HEK293T (cell line): ENCODE data around the gene ARR3.

Experiments
- BHLHE40 ChIP-seq: fragments of 450-650 bp; IDR thresholded peaks from 2 replicates; pipeline ENCODE4 v1.6.1; 2016; ENCODE audit warnings: mild to moderate bottlenecking, moderate library complexity, borderline replicate concordance
- CTBP1 ChIP-seq: fragments of 450-650 bp; IDR thresholded peaks from 2 replicates; pipeline ENCODE4 v1.6.1; 2016; ENCODE audit warnings: borderline replicate concordance
- FOXA1 ChIP-seq: fragments of 450-650 bp; IDR thresholded peaks from 2 replicates; pipeline ENCODE4 v1.6.1; 2016; ENCODE audit warnings: mild to moderate bottlenecking
- FOXM1 ChIP-seq: fragments of 450-650 bp; IDR thresholded peaks from 2 replicates; pipeline ENCODE4 v1.6.1; 2017; ENCODE audit warnings: mild to moderate bottlenecking, borderline replicate concordance
- NFRKB ChIP-seq: fragments of 450-650 bp; IDR thresholded peaks from 2 replicates; pipeline ENCODE4 v1.6.1; 2016; ENCODE audit warnings: mild to moderate bottlenecking, moderate library complexity
- SP1 ChIP-seq: fragments of 450-650 bp; IDR thresholded peaks from 2 replicates; pipeline ENCODE4 v1.6.1; 2017
- SUZ12 ChIP-seq: fragments of 450-650 bp; IDR thresholded peaks from 2 replicates; pipeline ENCODE4 v1.6.1; 2016; ENCODE audit warnings: mild to moderate bottlenecking
- TARDBP ChIP-seq: fragments of 450-650 bp; IDR thresholded peaks from 2 replicates; pipeline ENCODE4 v1.6.1; 2016
- ZNF384 ChIP-seq: fragments of 450-650 bp; IDR thresholded peaks from 2 replicates; pipeline ENCODE4 v1.6.1; 2016

- TF ChIP-seq SP1, result no peak
- TF ChIP-seq BHLHE40, result no peak
- TF ChIP-seq FOXM1, result no peak
- no peak for TF ChIP-seq NFRKB
- TF ChIP-seq FOXA1, result no peak
- no peak for TF ChIP-seq ZNF384
- TF ChIP-seq CTBP1, result no peak
- no peak for TF ChIP-seq SUZ12
- no peak for TF ChIP-seq TARDBP
These were observed 10.9 kb downstream of the ARR3 start for GRCh38 chrX:70279081-70279480.
